HepG2 (cell line): ENCODE data around the gene MAN1A1. TPM values are rescaled to one million over a fixed set of nuclear protein-coding genes. Genes with fewer than 3 reads are reported as not detected.

Experiments used
- ATAD3A ChIP-seq: sonication (generic); formaldehyde crosslinking; IDR thresholded peaks from 2 replicates; pipeline ENCODE4 v1.4.0; 2020; ENCODE audit warnings: missing genetic modification reagents
- ATF4 ChIP-seq, 2 experiments: fragments of 450-650 bp in 1 of 2; sonication (generic) in 1 of 2; formaldehyde crosslinking; IDR thresholded peaks; 2 replicates each; pipeline versions ENCODE4 v1.5.0 to v1.8.0; 2020 to 2022; ENCODE audit warnings: mild to moderate bottlenecking in 1 of 2, missing genetic modification reagents in 1 of 2
- CBFB ChIP-seq: sonication (generic); formaldehyde crosslinking; IDR thresholded peaks from 2 replicates; pipeline ENCODE4 v1.4.0; 2020; ENCODE audit warnings: missing genetic modification reagents
- FOXJ3 ChIP-seq: sonication (generic); formaldehyde crosslinking; IDR thresholded peaks from 2 replicates; pipeline ENCODE4 v1.4.0; 2020; ENCODE audit warnings: missing genetic modification reagents, mild to moderate bottlenecking, borderline replicate concordance
- FUBP1 ChIP-seq: sonication (generic); formaldehyde crosslinking; IDR thresholded peaks from 2 replicates; pipeline ENCODE4 v1.5.1; 2020; ENCODE audit warnings: missing genetic modification reagents, mild to moderate bottlenecking, borderline replicate concordance
- HDAC1 ChIP-seq: sonication (generic); formaldehyde crosslinking; IDR thresholded peaks from 2 replicates; pipeline ENCODE4 v1.5.1; 2020; ENCODE audit warnings: mild to moderate bottlenecking, missing genetic modification reagents
- KLF9 ChIP-seq: IDR thresholded peaks from 2 replicates; pipeline ENCODE4 v1.6.1; 2016; ENCODE audit warnings: low read depth
- NFKBIZ ChIP-seq: IDR thresholded peaks from 2 replicates; pipeline ENCODE4 v1.6.1; 2018; ENCODE audit warnings: missing genetic modification reagents, missing compliant biosample characterization
- NPAS2 ChIP-seq: sonication (generic); formaldehyde crosslinking; IDR thresholded peaks from 2 replicates; pipeline ENCODE4 v1.8.0; 2022; ENCODE audit warnings: mild to moderate bottlenecking, missing genetic modification reagents, borderline replicate concordance
- NR2F2 ChIP-seq: IDR thresholded peaks from 2 replicates; pipeline ENCODE4 v1.6.1; 2012; ENCODE audit warnings: low read depth, inconsistent platforms, borderline replicate concordance
- PAX8 ChIP-seq: sonication (generic); formaldehyde crosslinking; IDR thresholded peaks from 2 replicates; pipeline ENCODE4 v1.8.0; 2022; ENCODE audit warnings: mild to moderate bottlenecking, missing genetic modification reagents, borderline replicate concordance
- RFX5 ChIP-seq: IDR thresholded peaks from 2 replicates; pipeline ENCODE4 v1.6.1; 2011; ENCODE audit warnings: low read depth, low read length, improper control_type of control experiment
- RFXANK ChIP-seq: IDR thresholded peaks from 2 replicates; pipeline ENCODE4 v1.6.1; 2016
- TEAD2 ChIP-seq: sonication (generic); formaldehyde crosslinking; IDR thresholded peaks from 2 replicates; pipeline ENCODE4 v1.9.0; 2021; ENCODE audit warnings: missing genetic modification reagents
- TFDP1 ChIP-seq: IDR thresholded peaks from 2 replicates; pipeline ENCODE4 v1.6.1; 2016; ENCODE audit warnings: missing compliant biosample characterization, missing genetic modification reagents, borderline replicate concordance
- TSC22D2 ChIP-seq: sonication (generic); formaldehyde crosslinking; IDR thresholded peaks from 2 replicates; pipeline ENCODE4 v1.5.1; 2020; ENCODE audit warnings: missing genetic modification reagents, mild to moderate bottlenecking, borderline replicate concordance
- ZBTB25 ChIP-seq: IDR thresholded peaks from 2 replicates; pipeline ENCODE4 v1.6.1; 2018; ENCODE audit warnings: missing genetic modification reagents
- ZFP82 ChIP-seq: sonication (generic); formaldehyde crosslinking; IDR thresholded peaks from 2 replicates; pipeline ENCODE4 v1.5.1; 2020; ENCODE audit warnings: mild to moderate bottlenecking, missing genetic modification reagents, borderline replicate concordance
- ZNF264 ChIP-seq: sonication (generic); formaldehyde crosslinking; IDR thresholded peaks from 2 replicates; pipeline ENCODE4 v1.4.0; 2020; ENCODE audit warnings: missing genetic modification reagents
- ZNF335 ChIP-seq: sonication (generic); formaldehyde crosslinking; IDR thresholded peaks from 2 replicates; pipeline ENCODE4 v1.4.0; 2020; ENCODE audit warnings: missing genetic modification reagents
- ZNF382 ChIP-seq: sonication (generic); formaldehyde crosslinking; IDR thresholded peaks from 2 replicates; pipeline ENCODE4 v1.5.0; 2020; ENCODE audit warnings: missing genetic modification reagents, mild to moderate bottlenecking, borderline replicate concordance
- ZNF670 ChIP-seq: sonication (generic); formaldehyde crosslinking; IDR thresholded peaks from 2 replicates; pipeline ENCODE4 v1.8.0; 2022; ENCODE audit warnings: mild to moderate bottlenecking, missing genetic modification reagents, borderline replicate concordance
- ZNF75D ChIP-seq: sonication (generic); formaldehyde crosslinking; IDR thresholded peaks from 2 replicates; pipeline ENCODE4 v1.8.1; 2023; ENCODE audit warnings: missing genetic modification reagents, mild to moderate bottlenecking, borderline replicate concordance
- ZNF800 ChIP-seq: sonication (generic); formaldehyde crosslinking; IDR thresholded peaks from 2 replicates; pipeline ENCODE4 v1.4.0; 2020; ENCODE audit warnings: missing genetic modification reagents
- ZNF878 ChIP-seq: sonication (generic); formaldehyde crosslinking; IDR thresholded peaks from 2 replicates; pipeline ENCODE4 v1.8.1; 2023; ENCODE audit warnings: mild to moderate bottlenecking, missing genetic modification reagents, moderate library complexity
- polyA plus RNA-seq, 8 experiments: library from polyadenylated mRNA; depleted of rRNA in 3 of 8; stranded (reverse) in 7 of 8; unstranded in 1 of 8; fragments of >200 nt; fragmentation: Illumina TruSeq in 4 of 8; extraction: Trizol in 4 of 8; gene quantifications; 2 replicates each; pipeline versions ENCODE4 v1.2.1 to v1.2.3, GENCODE V29; 2011 to 2016; ENCODE audit warnings: low read depth in 4 of 8, missing spikeins in 1 of 8, mixed read lengths in 1 of 8; ENCODE audit not compliant: insufficient read depth in 1 of 8
- total RNA-seq, 5 experiments: library from RNA; depleted of rRNA; stranded (reverse); fragments of >200 nt; fragmentation: Illumina TruSeq; extraction: Trizol; gene quantifications; 2 replicates each; pipeline ENCODE4 v1.2.3, GENCODE V29; 2016; ENCODE audit warnings: low read depth in 1 of 5

Gene MAN1A1
- total and polyA plus RNA-seq, 2 of the 13 experiments (the other 11 are each of a cell fraction or from before 2014, with no cell fraction given) = 156 to 236 TPM

- TF ChIP-seq NR2F2 (no peak), CBFB (CRISPR knock-in tag) (no peak; the same call in 1 of the 2 replicates), ZNF878 (CRISPR knock-in tag) (no peak), ZNF75D (CRISPR knock-in tag) (no peak), NFKBIZ (CRISPR knock-in tag) (peak; percentile 91; the same call in 1 of the 2 replicates), ATF4 (CRISPR knock-in tag; IDR thresholded peaks at IDR 0.05) (peak in 1 of 2 experiments; percentile 97; a peak in 3 of 4 replicates), TSC22D2 (no peak), ZNF670 (no peak), TFDP1 (CRISPR knock-in tag) (no peak), FOXJ3 (CRISPR knock-in tag) (peak; percentile 84; the same call in 1 of the 2 replicates), ZNF264 (peak; percentile 73), ZNF382 (CRISPR knock-in tag) (no peak), ZNF335 (CRISPR knock-in tag) (no peak), RFX5 (peak; percentile 36; the same call in 1 of the 2 replicates), HDAC1 (CRISPR knock-in tag) (0 out of 2 replicates have a peak, but pooled peaks have one; percentile 25), ZBTB25 (CRISPR knock-in tag) (peak; percentile 69; the same call in 1 of the 2 replicates), ATAD3A (CRISPR knock-in tag) (no peak), NPAS2 (no peak), KLF9 (CRISPR knock-in tag) (0 out of 2 replicates have a peak, but pooled peaks have one; percentile 65), ZNF800 (CRISPR knock-in tag) (peak; percentile 62; the same call in 1 of the 2 replicates), PAX8 (CRISPR knock-in tag) (no peak), TEAD2 (CRISPR knock-in tag) (no peak), FUBP1 (CRISPR knock-in tag) (no peak), RFXANK (CRISPR knock-in tag) (no peak), ZFP82 (CRISPR knock-in tag) (no peak)
These were observed 41.5 kb downstream of the MAN1A1 start (continued) for GRCh38 chr6:119308048-119308570.
